GM21717 (cell line): ENCODE measurements around the gene CNTNAP5.

Source experiments
- ATAC-seq: cut with Tn5 transposase; IDR thresholded peaks from one replicate; pipeline ENCODE4 v1.9.1; 2021; ENCODE audit warnings: mild to moderate bottlenecking, moderate library complexity; ENCODE audit not compliant: unreplicated experiment

CNTNAP5 gene

GRCh38 chr2:124258140-124258880 lies 233.2 kb downstream of the CNTNAP5 start:
- ATAC-seq: no peak

GRCh38 chr2:124261456-124261855 lies 236.4 kb downstream of the CNTNAP5 start:
- no peak for ATAC-seq

GRCh38 chr2:124264551-124265091 lies 239.5 kb downstream of the CNTNAP5 start:
- no peak for ATAC-seq

- no peak for ATAC-seq
Measured at GRCh38 chr2:124267794-124268193, 242.7 kb downstream of the CNTNAP5 start.

GRCh38 chr2:124269348-124269747 lies 244.3 kb downstream of the CNTNAP5 start:
- no peak for ATAC-seq

GRCh38 chr2:124272261-124272841 lies 247.3 kb downstream of the CNTNAP5 start:
- no peak for ATAC-seq

- ATAC-seq: no peak
Measured at GRCh38 chr2:124281541-124281940, 256.5 kb downstream of the CNTNAP5 start.

- no peak for ATAC-seq
Measured at GRCh38 chr2:124283096-124283495, 258.0 kb downstream of the CNTNAP5 start.

- ATAC-seq: no peak
Measured at GRCh38 chr2:124286089-124286783, 261.1 kb downstream of the CNTNAP5 start.

- ATAC-seq: no peak
Measured at GRCh38 chr2:124289060-124289459, 264.0 kb downstream of the CNTNAP5 start.

- no peak for ATAC-seq
Measured at GRCh38 chr2:124289615-124290014, 264.5 kb downstream of the CNTNAP5 start.

GRCh38 chr2:124296470-124296869 lies 271.4 kb downstream of the CNTNAP5 start:
- ATAC-seq: no peak

- ATAC-seq: no peak
Measured at GRCh38 chr2:124301915-124302314, 276.8 kb downstream of the CNTNAP5 start.

GRCh38 chr2:124308319-124309062 lies 283.4 kb downstream of the CNTNAP5 start:
- no peak for ATAC-seq

- no peak for ATAC-seq
Measured at GRCh38 chr2:124309563-124310138, 284.6 kb downstream of the CNTNAP5 start.

GRCh38 chr2:124310671-124311070 lies 285.6 kb downstream of the CNTNAP5 start:
- ATAC-seq: no peak

GRCh38 chr2:124314084-124314483 lies 289.0 kb downstream of the CNTNAP5 start:
- no peak for ATAC-seq

GRCh38 chr2:124315221-124315880 lies 290.3 kb downstream of the CNTNAP5 start:
- ATAC-seq: no peak

- no peak for ATAC-seq
Measured at GRCh38 chr2:124316133-124316532, 291.0 kb downstream of the CNTNAP5 start.
